Keratinocyte (primary cell): ENCODE data around the gene HNRNPDL. TPM values are rescaled to one million over a fixed set of nuclear protein-coding genes. Genes with fewer than 3 reads are reported as not detected.

Source experiments
- DNase-seq: peaks from one replicate; pipeline ENCODE4 v3.0.0-alpha.2; 2011; ENCODE audit warnings: low read depth, missing footprints, low spot score
- FAIRE-seq: peaks from 2 replicates; lab custom pipeline; 2011; peaks lifted over from hg19 to GRCh38; lab: Jason Lieb, UNC
- H2AFZ ChIP-seq: 2 replicates; pipeline ENCODE4 v1.6.0; 2012; ENCODE audit warnings: low read length, control low read depth, inconsistent platforms; ENCODE audit not compliant: control insufficient read depth
- H3K27ac ChIP-seq: 2 replicates; pipeline ENCODE4 v1.5.1; 2011; ENCODE audit warnings: low read length; ENCODE audit not compliant: control insufficient read depth, insufficient read depth
- H3K27me3 ChIP-seq: 3 replicates; pipeline ENCODE4 v1.6.0; 2011; ENCODE audit warnings: low read length; ENCODE audit not compliant: control insufficient read depth, insufficient read depth; ENCODE audit errors: extremely low read depth
- H3K36me3 ChIP-seq, 2 experiments: 2 replicates in 1 of 2; 3 replicates in 1 of 2; pipeline ENCODE4 v1.5.1; 2011; ENCODE audit warnings: low read length in 2 of 2, mild to moderate bottlenecking in 1 of 2; ENCODE audit not compliant: control insufficient read depth in 2 of 2, insufficient read depth in 2 of 2; ENCODE audit errors: extremely low read depth in 1 of 2
- H3K4me1 ChIP-seq: 3 replicates; pipeline ENCODE4 v1.5.1; 2011; ENCODE audit warnings: low read length; ENCODE audit not compliant: control insufficient read depth, insufficient read depth; ENCODE audit errors: extremely low read depth
- H3K4me2 ChIP-seq: 3 replicates; pipeline ENCODE4 v1.6.0; 2011; ENCODE audit warnings: low read depth, low read length; ENCODE audit not compliant: control insufficient read depth, insufficient read depth; ENCODE audit errors: extremely low read depth
- H3K4me3 ChIP-seq, 3 experiments: fragments of 200-600 bp in 1 of 3; sonication (generic) in 1 of 3; 2 replicates in 2 of 3; 3 replicates in 1 of 3; pipeline ENCODE4 v1.5.1; 2011 to 2016; ENCODE audit warnings: low read length in 3 of 3, mild to moderate bottlenecking in 3 of 3, control low read depth in 2 of 3, inconsistent platforms in 1 of 3, low read depth in 1 of 3, mixed read lengths in 1 of 3, mixed run types in 1 of 3, moderate library complexity in 1 of 3; ENCODE audit not compliant: control insufficient read depth in 2 of 3, insufficient read depth in 2 of 3; ENCODE audit errors: extremely low read depth in 1 of 3
- H3K79me2 ChIP-seq: 2 replicates; pipeline ENCODE4 v1.6.0; 2012; ENCODE audit warnings: low read length; ENCODE audit not compliant: control insufficient read depth, insufficient read depth
- H3K9ac ChIP-seq: 3 replicates; pipeline ENCODE4 v1.6.0; 2011; ENCODE audit warnings: low read length; ENCODE audit not compliant: control insufficient read depth, insufficient read depth; ENCODE audit errors: extremely low read depth
- H3K9me1 ChIP-seq: 3 replicates; pipeline ENCODE4 v1.6.0; 2011; ENCODE audit warnings: low read length; ENCODE audit not compliant: control insufficient read depth, insufficient read depth; ENCODE audit errors: extremely low read depth
- H3K9me3 ChIP-seq: 2 replicates; pipeline ENCODE4 v1.5.1; 2012; ENCODE audit warnings: low read depth, low read length; ENCODE audit not compliant: control insufficient read depth
- H4K20me1 ChIP-seq: 3 replicates; pipeline ENCODE4 v1.6.0; 2011; ENCODE audit warnings: low read length; ENCODE audit not compliant: control insufficient read depth, insufficient read depth; ENCODE audit errors: extremely low read depth
- CTCF ChIP-seq, 3 experiments: IDR thresholded peaks in 1 of 3; conservative IDR thresholded peaks in 1 of 3; optimal IDR thresholded peaks in 1 of 3; 2 replicates in 2 of 3; 3 replicates in 1 of 3; pipeline versions ENCODE3 to v1.5.1; 2011; ENCODE audit warnings: low read length in 3 of 3, mild to moderate bottlenecking in 3 of 3, moderate library complexity in 2 of 3, control low read depth in 1 of 3, inconsistent platforms in 1 of 3; ENCODE audit not compliant: insufficient read depth in 2 of 3; ENCODE audit errors: extremely low read depth in 1 of 3
- EZH2 ChIP-seq: IDR thresholded peaks from one replicate; pipeline ENCODE4 v1.6.1; 2012; ENCODE audit warnings: inconsistent platforms, mild to moderate bottlenecking, low read length, moderate library complexity
- dilution Hi-C: fragments of 300-500 bp; cut with MboI; formaldehyde crosslinking; loops from one replicate; pipeline ENCODE4 v1.7.0; 2020; ENCODE audit warnings: low sequenced_read_pairs; ENCODE audit not compliant: extremely low pct_ligation_motif_present
- polyA plus RNA-seq, 5 experiments: library from polyadenylated mRNA; depleted of rRNA in 3 of 5; stranded (reverse) in 3 of 5; stranded (forward) in 1 of 5; unstranded in 1 of 5; fragments of >200 nt; gene quantifications; 1 replicate in 1 of 5; 2 replicates in 3 of 5; 3 replicates in 1 of 5; pipeline versions ENCODE4 v1.2.1 to v1.2.3, GENCODE V29; 2011 to 2012; ENCODE audit warnings: missing spikeins in 2 of 5, low read depth in 1 of 5, low replicate concordance in 1 of 5
- small RNA-seq, 3 experiments: library from RNA; depleted of rRNA; stranded (forward); fragments of <200 nt; gene quantifications; one replicate each; pipeline ENCODE3, GENCODE V24; 2012; ENCODE audit warnings: low read depth in 3 of 3, low replicate concordance in 1 of 3; ENCODE audit not compliant: insufficient read length in 3 of 3

Gene HNRNPDL
- polyA plus RNA-seq, 1 donor (not counting 4 experiments of a cell fraction or from before 2014, with no cell fraction given), result 292 TPM

- Histone ChIP-seq H3K36me3 (peaks cover 3 to 26% of the 10 kb centered on the region in 2 experiments), H3K79me2 (peaks cover 67% of the 10 kb centered on the region), H3K9ac (peak overlapping the region; percentile 99), H3K9me1 (no peaks in the 10 kb centered on the region), H3K27ac (peak overlapping the region; percentile 99), H4K20me1 (peaks cover 26% of the 10 kb centered on the region), H2AFZ (peak overlapping the region; percentile 81), H3K9me3 (no peaks in the 10 kb centered on the region), H3K4me1 (peaks cover 27% of the 10 kb centered on the region), H3K27me3 (no peaks in the 10 kb centered on the region), H3K4me3 (peak overlapping the region; percentile 90 to 99 (median 98)), H3K4me2 (no peak overlapping the region)
- FAIRE-seq (no peak), DNase-seq (no peak)
- dilution Hi-C loops, result no loop called here
- TF ChIP-seq CTCF (optimal IDR thresholded peaks at IDR 0.05 in 1 of 3, IDR thresholded peaks at IDR 0.05 in 1 of 3, conservative IDR thresholded peaks at IDR 0.05 in 1 of 3; ENCODE audit: extremely low read depth in 1 of 3, insufficient read depth in 2 of 3, low read length in 3 of 3) (no peak), EZH2 (no peak)
Observed at GRCh38 chr4:82373486-82373815, 56.8 kb downstream of the HNRNPDL start.

Small RNA genes lying within 50 kb of the gene (small RNA-seq; reads per million reads assigned to genes)
- gene RF00150, result 0 reads per million in 3 experiments

Other genes with a start within 250 kb of the HNRNPDL start
- gene HNRNPD, start 56.5 kb downstream of the HNRNPDL start, polyA plus RNA-seq, result 30.3 to 91.3 TPM (median 68.1 TPM) in 3 replicates
- gene ENOPH1, start 128 bp upstream of the HNRNPDL start, polyA plus RNA-seq, result 17.6 to 29.4 TPM (median 20.9 TPM) in 3 replicates
- gene TMEM150C, start 131.5 kb upstream of the HNRNPDL start, polyA plus RNA-seq, result 0.05 to 0.16 TPM (median 0.07 TPM) in 3 replicates